Measurements from ENCODE around the gene GABRE. TPM values are rescaled to one million over a fixed set of nuclear protein-coding genes. Genes with fewer than 3 reads are reported as not detected.

GABRE gene
- total RNA-seq, 1 donor from 2014 or later, result 0.88 TPM

GRCh38 chrX:151929126-151929525, 45.4 kb downstream of the GABRE start:
- Histone ChIP-seq H3K27me3 (ENCODE audit: control insufficient read depth, insufficient read depth, low read length) (no peaks in the 10 kb centered on the region), H3K36me3 (ENCODE audit: control insufficient read depth, insufficient read depth, low read length) (no peaks in the 10 kb centered on the region), H3K4me3 (ENCODE audit: low read depth, low read length) (no peak overlapping the region)
- TF ChIP-seq CTCF (IDR thresholded peaks at IDR 0.05; ENCODE audit: insufficient read depth, low read length, poor library complexity, severe bottlenecking), result no peak
- no peak for DNase-seq (ENCODE audit: low read depth)

- H3K36me3 ChIP-seq (ENCODE audit: control insufficient read depth, insufficient read depth, low read length), result no peaks in the 10 kb centered on the region
- TF ChIP-seq CTCF (IDR thresholded peaks at IDR 0.05; ENCODE audit: insufficient read depth, low read length, poor library complexity, severe bottlenecking), result no peak
- H3K4me3 ChIP-seq (ENCODE audit: low read depth, low read length), result no peak overlapping the region
- no peaks in the 10 kb centered on the region for H3K27me3 ChIP-seq (ENCODE audit: control insufficient read depth, insufficient read depth, low read length)
- no peak for DNase-seq (ENCODE audit: low read depth)
Measured at GRCh38 chrX:151923648-151924047, 50.8 kb downstream of the GABRE start.

- no peak for DNase-seq (ENCODE audit: low read depth)
- no peaks in the 10 kb centered on the region for H3K36me3 ChIP-seq (ENCODE audit: control insufficient read depth, insufficient read depth, low read length)
- H3K27me3 ChIP-seq (ENCODE audit: control insufficient read depth, insufficient read depth, low read length), result no peaks in the 10 kb centered on the region
- no peak for TF ChIP-seq CTCF (IDR thresholded peaks at IDR 0.05; ENCODE audit: insufficient read depth, low read length, poor library complexity, severe bottlenecking)
- H3K4me3 ChIP-seq (ENCODE audit: low read depth, low read length), result no peak overlapping the region
Measured at GRCh38 chrX:151922692-151923091, 51.8 kb downstream of the GABRE start.

GRCh38 chrX:151921866-151922265, 52.6 kb downstream of the GABRE start:
- H3K36me3 ChIP-seq (ENCODE audit: control insufficient read depth, insufficient read depth, low read length), result no peaks in the 10 kb centered on the region
- no peaks in the 10 kb centered on the region for H3K27me3 ChIP-seq (ENCODE audit: control insufficient read depth, insufficient read depth, low read length)
- H3K4me3 ChIP-seq (ENCODE audit: low read depth, low read length), result no peak overlapping the region
- no peak for DNase-seq (ENCODE audit: low read depth)
- TF ChIP-seq CTCF (IDR thresholded peaks at IDR 0.05; ENCODE audit: insufficient read depth, low read length, poor library complexity, severe bottlenecking), result no peak

GRCh38 chrX:151921292-151921691, 53.2 kb downstream of the GABRE start:
- no peaks in the 10 kb centered on the region for H3K27me3 ChIP-seq (ENCODE audit: control insufficient read depth, insufficient read depth, low read length)
- no peak for TF ChIP-seq CTCF (IDR thresholded peaks at IDR 0.05; ENCODE audit: insufficient read depth, low read length, poor library complexity, severe bottlenecking)
- no peak overlapping the region for H3K4me3 ChIP-seq (ENCODE audit: low read depth, low read length)
- H3K36me3 ChIP-seq (ENCODE audit: control insufficient read depth, insufficient read depth, low read length), result no peaks in the 10 kb centered on the region
- DNase-seq (ENCODE audit: low read depth), result no peak

GRCh38 chrX:151920530-151920929, 53.9 kb downstream of the GABRE start:
- H3K27me3 ChIP-seq (ENCODE audit: control insufficient read depth, insufficient read depth, low read length), result no peaks in the 10 kb centered on the region
- H3K36me3 ChIP-seq (ENCODE audit: control insufficient read depth, insufficient read depth, low read length), result no peaks in the 10 kb centered on the region
- H3K4me3 ChIP-seq (ENCODE audit: low read depth, low read length), result no peak overlapping the region
- no peak for DNase-seq (ENCODE audit: low read depth)
- TF ChIP-seq CTCF (IDR thresholded peaks at IDR 0.05; ENCODE audit: insufficient read depth, low read length, poor library complexity, severe bottlenecking), result no peak

All from kidney epithelial cell (primary cell).